Lung microvascular endothelial cell (primary cell): ENCODE results near the gene DIP2C. TPM values are rescaled to one million over a fixed set of nuclear protein-coding genes. Genes with fewer than 3 reads are reported as not detected.

Experiments
- DNase-seq, 2 donors: peaks; one replicate each; pipeline versions ENCODE4 v3.0.0 to v3.0.0-alpha.2; 2010; ENCODE audit warnings: low read depth in 2 of 2
- total RNA-seq: library from RNA; depleted of rRNA; stranded (reverse); fragments of >200 nt; gene quantifications from 2 replicates; pipeline ENCODE4 v1.2.1, GENCODE V29; 2014

The DIP2C gene
- total RNA-seq, 1 donor from 2014 or later, result 8.7 TPM

- no peak for DNase-seq
Measured at GRCh38 chr10:627032-627992, 62.2 kb downstream of the DIP2C start.

- DNase-seq, result no peak
Measured at GRCh38 chr10:625751-626711, 63.4 kb downstream of the DIP2C start.

GRCh38 chr10:625333-625696 lies 64.2 kb downstream of the DIP2C start:
- peak in 1 of 2 donors; percentile 47 for DNase-seq

GRCh38 chr10:624605-625332 lies 64.7 kb downstream of the DIP2C start:
- peak in 1 of 2 donors; percentile 90 for DNase-seq

- DNase-seq, result no peak
Measured at GRCh38 chr10:624312-624604, 65.2 kb downstream of the DIP2C start.

- DNase-seq, result no peak
Measured at GRCh38 chr10:623477-624311, 65.8 kb downstream of the DIP2C start.

GRCh38 chr10:623014-623413 lies 66.5 kb downstream of the DIP2C start:
- DNase-seq, result no peak

GRCh38 chr10:621981-622740 lies 67.3 kb downstream of the DIP2C start:
- DNase-seq, result no peak

GRCh38 chr10:621513-621912 lies 68.0 kb downstream of the DIP2C start:
- DNase-seq, result no peak

- DNase-seq, result no peak
Measured at GRCh38 chr10:620971-621370, 68.5 kb downstream of the DIP2C start.

GRCh38 chr10:620417-620816 lies 69.1 kb downstream of the DIP2C start:
- no peak for DNase-seq

GRCh38 chr10:619710-620109 lies 69.8 kb downstream of the DIP2C start:
- DNase-seq, result no peak

- no peak for DNase-seq
Measured at GRCh38 chr10:618229-618989, 71.1 kb downstream of the DIP2C start.

- DNase-seq, result no peak
Measured at GRCh38 chr10:617471-617870, 72.0 kb downstream of the DIP2C start.

- no peak for DNase-seq
Measured at GRCh38 chr10:615583-616152, 73.8 kb downstream of the DIP2C start.

GRCh38 chr10:614790-615582 lies 74.5 kb downstream of the DIP2C start:
- no peak for DNase-seq

- DNase-seq, result no peak
Measured at GRCh38 chr10:614139-614711, 75.2 kb downstream of the DIP2C start.
